ENCODE data around the gene ABCC3. TPM values are rescaled to one million over a fixed set of nuclear protein-coding genes. Genes with fewer than 3 reads are reported as not detected.

Gene ABCC3
- total RNA-seq, 1 donor from 2014 or later, result 250 TPM

GRCh38 chr17:50604513-50604912 lies 30.2 kb upstream of the ABCC3 start:
- DNase-seq (ENCODE audit: low read depth), result no peak

- DNase-seq (ENCODE audit: low read depth), result no peak
Observed at GRCh38 chr17:50605429-50605828, 29.3 kb upstream of the ABCC3 start.

- DNase-seq (ENCODE audit: low read depth), result no peak
Observed at GRCh38 chr17:50607522-50608175, 27.0 kb upstream of the ABCC3 start.

DNA sequence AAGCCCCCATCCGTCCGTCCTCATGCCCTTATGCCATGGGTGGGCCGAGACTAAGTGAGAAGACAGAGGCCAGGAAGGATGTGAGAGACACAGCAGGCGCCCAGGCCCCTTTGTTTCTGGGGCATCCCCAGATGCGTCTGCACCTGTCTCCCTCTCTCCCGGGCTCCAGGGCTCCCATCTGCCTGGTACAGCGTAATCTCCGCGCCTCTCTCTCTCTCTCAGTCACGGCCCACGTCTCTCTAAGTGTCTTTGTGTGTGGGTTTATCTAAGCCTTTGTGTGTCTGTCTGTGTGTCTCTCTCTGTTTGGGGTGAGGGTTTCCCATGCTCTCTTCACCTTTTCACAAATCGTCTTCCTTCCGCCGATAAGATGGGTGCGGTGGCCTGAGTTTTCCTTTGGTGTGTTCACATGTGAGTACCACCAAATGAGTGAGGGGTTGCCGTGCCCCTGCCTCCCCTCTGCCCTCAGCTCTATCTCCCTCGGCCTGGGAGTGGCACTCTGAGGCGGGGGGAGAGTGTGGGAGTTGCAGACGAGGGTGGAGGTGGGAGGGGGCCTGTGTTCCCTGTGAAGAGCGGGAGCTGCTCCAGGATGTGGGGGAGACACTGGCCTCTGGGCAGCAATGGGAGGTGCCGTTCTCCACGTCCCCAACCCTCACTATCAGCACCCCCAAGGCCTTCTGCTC lies 25.8 kb upstream of the ABCC3 start:
- no peak for DNase-seq (ENCODE audit: low read depth)

DNA sequence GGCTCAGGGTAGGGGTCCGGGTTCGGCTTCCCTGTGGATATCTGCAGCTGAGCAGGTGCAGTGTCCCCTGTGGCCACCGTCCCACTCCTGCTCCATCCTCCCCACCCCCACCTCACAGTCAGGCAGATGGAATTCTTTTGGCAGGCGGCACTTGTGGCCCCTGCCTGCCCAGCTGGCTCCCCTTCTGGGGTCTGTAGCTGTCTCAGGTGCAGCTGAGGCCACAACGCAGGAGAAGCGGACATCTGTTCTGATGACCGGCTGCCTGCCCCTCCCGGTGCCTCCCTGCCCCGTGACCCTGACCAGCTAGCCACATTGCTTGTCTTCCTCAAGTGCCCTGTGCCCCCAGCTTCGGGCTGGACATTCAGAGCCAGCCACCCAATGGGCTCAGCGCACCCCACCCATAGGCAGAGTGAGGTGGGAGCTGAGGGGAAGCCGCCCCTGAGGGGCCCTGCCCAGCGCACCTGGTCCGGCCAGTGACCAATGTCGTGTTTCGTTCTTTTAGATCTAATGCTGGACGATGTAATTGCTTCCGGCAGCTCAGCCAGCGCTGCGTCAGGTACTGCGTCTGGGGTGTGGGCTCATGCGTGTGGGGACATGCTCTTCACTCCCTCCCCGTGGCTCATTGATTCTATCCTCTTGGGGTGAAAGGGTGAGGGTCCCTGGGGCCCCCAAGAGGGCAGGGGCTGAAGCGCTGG lies 25.2 kb upstream of the ABCC3 start:
- DNase-seq (ENCODE audit: low read depth), result no peak

- DNase-seq (ENCODE audit: low read depth), result no peak
Observed at GRCh38 chr17:50611634-50612033, 23.0 kb upstream of the ABCC3 start.

DNA sequence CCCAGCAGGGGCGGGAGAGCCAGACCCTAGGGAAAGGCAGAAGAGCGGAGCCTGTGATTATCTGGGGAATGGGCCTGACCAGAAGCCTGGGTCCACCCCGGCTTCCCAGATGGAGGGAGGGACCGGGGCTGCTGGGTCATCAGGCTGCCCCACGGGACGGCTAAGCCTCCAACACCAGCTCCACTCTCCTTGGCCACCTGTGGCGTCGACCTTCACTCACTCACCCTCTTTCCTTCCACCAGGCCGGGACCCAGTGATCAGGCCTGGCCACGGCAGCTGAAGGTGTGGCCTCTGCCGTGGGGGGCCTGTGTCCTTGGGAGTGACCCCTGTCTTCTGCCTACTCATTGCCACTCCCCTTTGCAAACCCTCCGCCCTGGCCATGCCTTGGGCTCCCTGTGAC lies 22.4 kb upstream of the ABCC3 start:
- no peak for DNase-seq (ENCODE audit: low read depth)

DNA sequence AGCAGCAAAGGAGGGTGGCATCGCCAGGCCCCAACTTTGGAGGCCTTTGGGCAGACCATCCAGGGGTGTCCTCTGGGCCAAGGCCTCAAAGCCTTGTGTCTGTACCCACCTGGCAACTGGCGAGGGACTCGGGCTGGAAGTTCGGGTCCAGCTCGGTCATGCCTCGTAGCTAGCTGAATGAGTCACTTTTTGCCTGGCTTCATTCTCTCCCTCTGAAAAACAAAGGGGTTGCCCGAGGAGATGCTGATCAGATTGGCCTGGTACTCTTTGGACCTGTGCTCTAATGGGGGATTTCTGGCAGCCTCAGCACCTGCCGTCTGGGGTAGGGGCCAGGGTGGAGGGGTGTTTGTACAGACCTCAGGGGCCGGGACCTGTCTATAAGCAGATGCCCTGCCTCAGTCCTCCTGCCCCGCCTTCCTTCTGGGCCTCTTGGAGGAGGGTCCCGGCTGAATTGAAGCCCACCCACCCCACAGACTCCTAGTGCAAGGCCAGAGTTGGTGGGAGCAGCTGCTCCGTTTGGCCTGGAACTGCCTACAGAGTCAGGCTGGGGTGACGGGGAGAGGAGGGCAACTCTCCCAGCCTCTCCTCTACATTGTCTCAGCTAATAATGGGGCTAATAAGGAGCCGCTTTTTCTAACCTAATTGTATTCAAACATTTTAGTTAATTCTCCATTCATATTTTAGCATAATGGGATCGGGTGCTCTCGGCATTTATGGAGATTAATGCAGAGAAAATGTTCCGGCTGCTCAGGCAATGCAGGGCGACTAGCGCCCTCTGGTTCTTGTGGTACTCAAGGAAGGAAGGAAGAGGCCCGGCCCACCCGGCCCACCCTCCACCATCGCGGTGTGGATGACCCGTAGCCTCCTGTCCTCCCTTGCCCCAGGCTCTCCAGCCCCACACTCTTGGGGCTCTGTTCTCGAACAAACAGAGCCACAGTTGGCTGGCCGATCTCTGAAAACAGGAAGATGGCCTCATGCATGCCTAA lies 21.4 kb upstream of the ABCC3 start:
- DNase-seq (ENCODE audit: low read depth), result peak; percentile 41

DNA sequence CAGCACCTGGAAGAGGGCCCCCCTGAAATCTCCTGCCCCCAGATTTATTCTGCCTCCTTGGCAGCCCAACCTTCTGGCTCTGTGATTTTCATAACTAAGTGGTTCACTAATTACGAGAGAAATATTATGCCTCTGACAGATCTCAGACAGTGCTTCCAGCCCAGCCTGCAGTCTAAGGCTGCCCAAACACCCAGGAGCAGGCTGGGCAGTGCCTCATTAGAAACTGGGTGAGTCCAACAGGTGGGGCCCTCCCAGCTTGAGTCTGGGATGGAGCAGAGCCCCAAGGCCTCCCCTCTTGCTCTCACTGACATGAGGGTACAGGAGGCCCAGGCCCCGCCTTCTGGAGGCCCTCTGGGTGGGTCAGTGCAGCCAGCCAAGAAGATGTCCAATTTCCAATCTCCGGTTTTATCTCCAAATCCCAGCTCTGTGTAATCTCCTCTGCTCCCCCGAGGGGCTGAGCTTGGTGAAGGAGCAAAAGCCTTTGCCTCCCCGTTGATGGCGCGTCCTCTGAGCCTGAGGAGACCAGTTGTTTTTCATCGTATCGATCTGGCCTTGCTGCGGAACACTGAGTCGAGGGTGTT lies 20.1 kb upstream of the ABCC3 start:
- DNase-seq (ENCODE audit: low read depth), result no peak

DNA sequence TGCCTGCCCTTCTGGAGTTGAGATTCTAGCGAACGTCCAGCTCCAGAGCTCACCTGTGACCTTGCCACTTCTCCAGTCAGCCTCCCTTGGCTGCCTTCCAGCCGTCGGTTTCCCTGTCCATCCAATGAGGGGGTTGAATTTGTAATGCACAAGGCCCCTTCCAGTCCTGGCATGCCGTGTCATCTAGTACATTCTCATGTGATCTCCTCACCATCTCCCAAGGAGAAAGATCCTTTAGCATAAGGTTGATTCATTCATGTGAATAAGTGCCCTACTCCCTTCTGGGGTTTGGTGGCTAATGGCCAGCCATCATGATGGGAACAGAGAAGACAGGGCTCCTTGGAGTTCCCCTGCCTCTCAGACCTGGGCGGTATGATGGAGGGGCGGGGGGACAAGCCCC lies 18.9 kb upstream of the ABCC3 start:
- no peak for DNase-seq (ENCODE audit: low read depth)

- DNase-seq (ENCODE audit: low read depth), result peak; percentile 68
Observed at GRCh38 chr17:50618300-50618699, 16.4 kb upstream of the ABCC3 start.

DNA sequence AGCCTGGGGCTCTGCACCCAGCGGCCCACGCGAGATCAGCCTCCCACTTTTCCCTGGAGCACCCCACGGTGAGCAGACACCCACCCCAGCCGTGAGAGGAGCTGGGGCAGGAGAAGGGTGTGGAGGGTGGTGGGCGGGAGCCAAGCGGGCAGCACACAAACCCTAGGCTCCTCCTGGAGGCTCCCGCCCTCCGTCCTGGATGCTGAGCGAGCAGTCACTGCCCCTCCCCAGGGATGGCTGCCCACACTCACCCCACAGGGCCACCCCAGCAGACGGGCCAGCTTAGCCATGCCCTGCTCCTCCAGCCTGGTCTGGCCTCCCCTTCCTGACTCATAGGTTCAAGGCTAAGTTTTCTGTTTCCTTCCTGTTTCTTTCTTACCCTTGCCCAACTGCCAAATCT lies 15.7 kb upstream of the ABCC3 start:
- DNase-seq (ENCODE audit: low read depth), result no peak

DNA sequence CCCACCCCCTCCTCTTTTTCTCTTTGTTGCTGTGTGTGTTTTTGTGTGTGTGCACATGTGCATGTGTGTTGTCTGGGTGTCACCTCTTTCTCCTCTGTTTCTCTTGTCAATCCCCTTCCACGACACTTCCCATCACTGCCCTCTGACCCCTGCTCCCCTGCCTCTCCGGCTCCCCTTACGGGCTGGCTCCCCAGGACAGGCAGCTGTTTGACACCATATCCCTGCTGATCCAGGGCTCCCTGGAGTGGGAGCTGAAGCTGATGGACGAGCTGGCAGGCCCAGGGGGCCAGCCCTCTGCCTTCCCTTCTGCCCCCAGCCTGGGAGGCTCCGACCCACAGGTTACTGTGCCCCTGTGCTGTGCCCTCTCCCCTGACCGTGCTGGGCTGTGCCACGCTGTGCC lies 15.2 kb upstream of the ABCC3 start:
- no peak for DNase-seq (ENCODE audit: low read depth)

GRCh38 chr17:50620237-50620636 lies 14.4 kb upstream of the ABCC3 start:
- DNase-seq (ENCODE audit: low read depth), result no peak

DNA sequence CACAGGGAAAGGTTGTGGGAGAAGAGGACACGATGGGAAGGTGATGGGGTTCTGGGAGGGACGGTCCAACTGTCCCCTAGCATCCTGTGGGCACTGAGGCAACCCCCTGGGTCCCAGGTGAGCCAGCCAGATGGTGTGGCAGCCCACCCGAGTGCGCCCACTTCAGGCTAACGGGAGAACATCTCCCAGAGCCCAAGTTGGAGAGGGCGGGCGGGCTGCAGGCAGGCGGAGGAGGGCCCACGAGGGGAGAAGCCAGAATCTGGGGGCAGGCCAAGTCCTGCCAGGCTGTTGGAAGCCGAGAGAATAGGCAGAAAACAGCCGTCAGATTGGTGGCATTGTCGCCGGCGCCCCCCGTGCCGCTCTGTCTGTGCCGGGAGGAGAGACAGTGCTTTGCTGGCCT lies 13.8 kb upstream of the ABCC3 start:
- no peak for DNase-seq (ENCODE audit: low read depth)

DNA sequence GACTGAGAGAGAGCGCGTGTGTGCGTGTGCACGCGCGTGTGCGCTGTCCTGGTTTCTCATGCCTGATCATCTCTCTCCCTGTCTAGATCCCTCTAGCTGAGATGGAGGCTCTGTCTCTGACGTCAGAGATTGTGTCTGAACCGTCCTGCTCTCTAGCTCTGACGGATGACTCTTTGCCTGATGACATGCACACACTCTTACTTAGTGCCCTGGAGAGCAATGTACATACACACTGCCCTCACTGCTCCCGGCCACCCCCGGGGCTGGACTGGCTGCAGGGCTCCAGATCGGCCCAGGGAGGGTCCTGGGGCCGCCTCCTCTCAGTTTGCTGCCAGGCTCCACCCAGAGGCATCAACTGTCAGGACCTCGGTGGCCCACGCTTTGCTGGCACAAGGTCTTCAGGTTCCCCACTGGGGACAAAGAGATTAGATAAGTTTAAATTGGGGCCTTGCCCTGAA lies 13.1 kb upstream of the ABCC3 start:
- no peak for DNase-seq (ENCODE audit: low read depth)

DNA sequence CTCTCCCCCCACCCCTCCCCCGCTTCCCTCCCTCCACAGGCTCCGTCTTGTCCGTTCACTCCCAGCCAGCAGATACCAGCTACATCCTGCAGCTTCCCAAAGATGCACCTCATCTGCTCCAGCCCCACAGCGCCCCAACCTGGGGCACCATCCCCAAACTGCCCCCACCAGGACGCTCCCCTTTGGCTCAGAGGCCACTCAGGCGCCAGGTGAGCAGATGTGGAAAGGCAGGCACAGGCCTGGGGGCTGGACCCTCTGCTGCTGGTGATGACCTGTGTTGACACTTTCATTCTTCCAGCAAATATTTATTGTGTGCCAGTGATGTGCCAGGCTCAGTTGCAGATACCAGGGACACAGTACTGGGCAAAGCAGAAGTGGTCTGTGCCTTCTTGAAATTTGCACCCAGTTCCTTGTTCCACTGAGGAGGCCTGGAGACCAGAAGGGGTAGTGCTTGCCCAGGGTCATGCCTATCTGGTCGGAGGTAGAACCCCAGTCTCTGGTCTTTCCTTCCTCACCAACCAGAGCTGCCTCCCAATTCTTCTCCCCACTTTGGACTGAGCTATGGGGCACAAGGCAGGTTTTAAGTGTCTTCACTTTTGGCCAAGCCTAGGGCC lies 10.3 kb upstream of the ABCC3 start:
- DNase-seq (ENCODE audit: low read depth), result no peak

- DNase-seq (ENCODE audit: low read depth), result no peak
Observed at GRCh38 chr17:50625032-50625871, 9.4 kb upstream of the ABCC3 start.

DNA sequence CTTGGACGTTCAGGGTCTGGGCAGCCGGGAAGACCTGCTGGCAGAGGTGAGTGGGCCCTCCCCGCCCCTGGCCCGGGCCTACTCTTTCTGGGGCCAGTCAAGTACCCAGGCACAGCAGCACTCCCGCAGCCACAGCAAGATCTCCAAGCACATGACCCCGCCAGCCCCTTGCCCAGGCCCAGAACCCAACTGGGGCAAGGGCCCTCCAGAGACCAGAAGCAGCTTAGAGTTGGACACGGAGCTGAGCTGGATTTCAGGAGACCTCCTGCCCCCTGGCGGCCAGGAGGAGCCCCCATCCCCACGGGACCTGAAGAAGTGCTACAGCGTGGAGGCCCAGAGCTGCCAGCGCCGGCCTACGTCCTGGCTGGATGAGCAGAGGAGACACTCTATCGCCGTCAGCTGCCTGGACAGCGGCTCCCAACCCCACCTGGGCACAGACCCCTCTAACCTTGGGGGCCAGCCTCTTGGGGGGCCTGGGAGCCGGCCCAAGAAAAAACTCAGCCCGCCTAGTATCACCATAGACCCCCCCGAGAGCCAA lies 8.6 kb upstream of the ABCC3 start:
- DNase-seq (ENCODE audit: low read depth), result peak; percentile 58

Measured in renal cortical epithelial cell (primary cell).